NCI-H1436 treated with DMSO at 0.1 percent for 48 hours (cell line): ENCODE results near the gene CWF19L2.
"Not testable (repeated sequence)": the region's sequence is repeated elsewhere in the genome, so short reads cannot be mapped to it uniquely, and the experiment has no call there.

Source experiments
- DNase-seq: peaks from one replicate; lab custom pipeline; 2025; lab: John Stamatoyannopoulos, UW

Gene CWF19L2

GRCh38 chr11:107438148-107438547 lies 19.5 kb downstream of the CWF19L2 start:
- no peak for DNase-seq

- no peak for DNase-seq
Measured at GRCh38 chr11:107430525-107430924, 27.1 kb downstream of the CWF19L2 start.

DNA sequence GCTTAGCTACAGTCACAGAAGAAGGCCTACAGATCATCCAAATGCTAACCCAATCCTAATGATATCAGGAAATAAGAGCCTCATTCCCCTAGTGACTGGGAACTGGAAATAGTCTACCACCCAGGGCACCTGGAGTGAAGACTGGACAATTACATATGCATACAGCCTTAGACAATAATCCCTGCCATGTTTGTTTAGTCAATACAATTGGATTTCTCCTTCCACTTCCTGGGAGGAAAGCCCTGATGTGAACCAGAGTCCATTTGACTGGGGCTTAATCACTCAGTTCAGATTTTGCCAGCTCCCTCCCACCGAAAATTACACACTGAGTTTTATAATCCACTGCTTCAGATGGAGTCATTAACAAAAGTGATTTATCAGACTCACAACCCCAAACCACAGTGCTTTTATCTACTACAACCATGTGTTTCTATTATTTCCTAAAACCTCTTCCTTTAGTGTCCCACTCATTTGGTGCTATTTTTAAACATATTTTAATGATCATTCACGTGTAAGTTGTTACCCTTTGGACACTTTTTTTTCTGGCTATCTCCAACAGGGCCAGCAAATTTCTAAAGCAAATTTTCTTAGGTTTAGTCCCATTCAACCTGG lies 29.9 kb downstream of the CWF19L2 start:
- DNase-seq, result no peak

GRCh38 chr11:107413352-107413751 lies 44.3 kb downstream of the CWF19L2 start:
- no peak for DNase-seq

- no peak for DNase-seq
Measured at GRCh38 chr11:107408762-107409211, 48.8 kb downstream of the CWF19L2 start.

DNA sequence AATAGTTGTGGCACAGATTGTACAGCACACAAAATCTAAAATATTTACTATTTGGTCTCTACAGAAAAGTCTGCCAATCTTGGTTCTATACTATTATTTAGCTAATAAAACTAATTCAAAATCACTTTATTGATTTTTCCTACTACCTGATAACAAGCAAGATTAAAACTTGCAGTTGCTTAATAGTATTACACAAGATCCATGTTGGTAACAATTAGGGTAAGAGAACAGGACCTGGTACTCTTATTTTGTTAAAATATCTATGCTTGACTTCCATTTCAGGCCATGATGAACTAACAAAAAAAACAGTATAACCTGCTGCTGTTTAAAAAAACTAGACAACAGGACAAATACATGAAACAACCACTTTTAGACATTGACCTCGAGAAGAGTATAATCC lies 52.4 kb downstream of the CWF19L2 start:
- DNase-seq, result no peak

DNA sequence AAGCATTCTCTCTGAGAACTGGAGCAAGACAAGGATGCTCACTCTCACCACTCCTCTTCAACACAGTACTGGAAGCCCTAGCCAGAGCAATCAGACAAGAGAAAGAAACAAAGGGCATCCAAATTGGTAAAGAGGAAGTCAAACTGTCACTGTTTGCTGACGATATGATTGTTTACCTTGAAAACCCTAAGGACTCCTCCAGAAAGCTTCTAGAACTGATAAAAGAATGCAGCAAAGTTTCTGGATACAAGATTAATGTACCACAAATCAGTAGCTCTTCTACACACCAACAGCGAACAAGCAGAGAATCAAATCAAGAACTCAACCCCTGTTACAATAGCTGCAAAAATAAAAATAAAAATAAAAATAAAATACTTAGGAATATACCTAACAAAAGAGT lies 56.5 kb downstream of the CWF19L2 start:
- DNase-seq, result not testable (repeated sequence)

DNA sequence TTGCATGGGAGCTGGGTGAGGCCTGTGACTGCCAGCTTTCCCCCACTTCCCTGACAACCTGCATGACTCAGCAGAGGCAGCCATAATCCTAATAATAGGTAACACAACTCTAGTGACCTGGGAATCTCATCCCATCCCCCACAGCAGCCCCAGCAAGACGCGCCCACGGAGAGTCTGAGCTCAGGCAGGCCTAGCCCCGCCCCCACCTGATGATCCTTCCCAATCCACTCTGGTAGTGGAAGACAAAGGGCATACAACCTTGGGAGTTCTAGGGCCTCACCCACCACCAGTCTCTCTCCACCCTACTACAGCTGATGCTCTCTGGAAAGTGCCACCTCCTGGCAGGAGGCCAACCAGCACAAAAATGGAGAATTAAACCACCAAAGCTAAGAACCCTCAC lies 60.3 kb downstream of the CWF19L2 start:
- no peak for DNase-seq

- no peak for DNase-seq
Measured at GRCh38 chr11:107392611-107393010, 65.0 kb downstream of the CWF19L2 start.

DNA sequence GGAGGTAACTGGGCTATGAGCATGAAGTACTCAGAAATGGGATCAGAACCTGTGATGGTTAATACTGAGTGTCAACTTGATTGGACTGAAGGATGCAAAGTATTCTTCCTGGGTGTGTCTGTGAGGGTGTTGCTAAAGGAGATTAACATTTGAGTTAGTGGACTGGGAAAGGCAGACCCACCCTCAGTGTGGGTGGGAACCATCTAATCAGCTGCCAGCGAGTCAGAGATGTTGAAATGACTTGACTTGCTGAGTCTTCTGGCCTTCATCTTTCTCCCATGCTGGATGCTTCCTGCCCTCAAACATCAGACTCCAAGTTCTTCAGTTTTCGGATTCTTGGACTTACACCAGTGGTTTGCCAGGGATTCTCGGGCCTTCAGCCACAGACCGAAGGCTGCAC lies 66.9 kb downstream of the CWF19L2 start:
- DNase-seq, result not testable (repeated sequence)

- no peak for DNase-seq
Measured at GRCh38 chr11:107387666-107388065, 70.0 kb downstream of the CWF19L2 start.

DNA sequence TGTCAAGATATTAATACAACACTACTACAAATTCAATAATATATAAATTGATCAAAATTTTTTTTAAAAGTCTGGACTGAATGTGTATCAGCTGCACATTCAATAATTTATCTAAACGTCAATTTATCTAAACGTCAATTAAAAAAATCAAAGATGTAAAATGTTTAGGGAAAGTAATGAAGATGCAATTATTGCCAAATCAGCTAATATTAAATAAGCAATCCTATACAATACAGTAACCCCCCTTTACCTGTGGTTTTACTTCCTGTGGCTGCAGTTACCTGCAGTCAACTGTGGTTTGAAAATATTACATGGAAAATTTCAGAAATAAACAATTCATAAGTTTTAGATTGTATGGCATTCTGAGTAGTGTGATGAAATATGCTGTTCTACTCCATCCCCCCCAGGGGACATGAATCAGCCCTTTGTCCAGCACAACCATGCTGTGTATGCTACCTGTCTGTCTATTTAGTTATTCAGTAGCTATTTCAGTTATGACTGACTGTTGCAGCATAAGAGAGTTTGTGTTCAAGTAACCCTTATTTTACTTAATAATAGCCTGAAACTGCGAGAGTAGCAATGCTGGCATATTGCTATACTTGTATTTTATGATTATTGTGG lies 72.2 kb downstream of the CWF19L2 start:
- DNase-seq, result no peak

- DNase-seq, result no peak
Measured at GRCh38 chr11:107384144-107384852, 73.3 kb downstream of the CWF19L2 start.

GRCh38 chr11:107372439-107372838 lies 85.2 kb downstream of the CWF19L2 start:
- DNase-seq, result no peak

- no peak for DNase-seq
Measured at GRCh38 chr11:107370390-107370789, 87.2 kb downstream of the CWF19L2 start.

- no peak for DNase-seq
Measured at GRCh38 chr11:107359701-107360100, 97.9 kb downstream of the CWF19L2 start.

- DNase-seq, result no peak
Measured at GRCh38 chr11:107357877-107358276, 99.7 kb downstream of the CWF19L2 start.

DNA sequence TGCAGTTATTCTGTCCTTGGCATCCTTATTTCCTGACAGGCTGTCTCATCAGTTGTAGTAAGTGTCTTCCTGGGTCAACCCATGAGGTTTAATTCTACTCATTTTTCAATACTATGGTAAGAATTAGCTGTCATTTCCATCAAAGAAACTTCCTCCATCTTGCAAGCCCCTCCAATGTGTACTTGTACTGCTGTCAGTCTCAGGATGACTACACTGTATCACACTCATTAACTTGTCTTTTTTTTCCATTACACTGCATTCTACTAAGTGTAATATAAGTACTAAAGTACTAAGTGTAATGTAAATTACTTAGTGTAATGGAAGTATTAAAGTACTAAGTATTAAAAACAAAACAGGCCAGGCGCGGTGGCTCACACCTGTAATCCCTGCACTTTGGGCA lies 102.8 kb downstream of the CWF19L2 start:
- DNase-seq, result no peak

DNA sequence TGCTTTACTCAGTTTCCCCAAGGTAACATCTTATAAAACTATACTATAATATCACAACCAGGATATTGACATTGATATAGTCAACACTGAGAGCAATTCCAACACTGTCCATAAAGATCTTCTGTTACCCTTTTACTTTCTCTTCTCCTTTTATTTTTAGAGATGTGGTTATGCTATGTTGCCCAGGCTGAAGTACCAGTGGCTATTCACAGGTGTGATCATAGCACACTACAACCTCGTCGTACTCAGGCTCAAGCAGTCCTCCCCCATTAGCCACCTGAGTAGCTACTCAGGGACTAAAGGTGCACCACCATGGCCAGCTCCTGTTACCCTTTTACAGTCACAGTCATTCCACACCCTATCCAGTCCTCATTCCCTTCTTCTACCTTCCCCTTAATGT lies 119.7 kb downstream of the CWF19L2 start:
- no peak for DNase-seq

GRCh38 chr11:107331728-107332127 lies 125.9 kb downstream of the CWF19L2 start:
- no peak for DNase-seq

GRCh38 chr11:107329164-107329563 lies 128.5 kb downstream of the CWF19L2 start:
- no peak for DNase-seq

DNA sequence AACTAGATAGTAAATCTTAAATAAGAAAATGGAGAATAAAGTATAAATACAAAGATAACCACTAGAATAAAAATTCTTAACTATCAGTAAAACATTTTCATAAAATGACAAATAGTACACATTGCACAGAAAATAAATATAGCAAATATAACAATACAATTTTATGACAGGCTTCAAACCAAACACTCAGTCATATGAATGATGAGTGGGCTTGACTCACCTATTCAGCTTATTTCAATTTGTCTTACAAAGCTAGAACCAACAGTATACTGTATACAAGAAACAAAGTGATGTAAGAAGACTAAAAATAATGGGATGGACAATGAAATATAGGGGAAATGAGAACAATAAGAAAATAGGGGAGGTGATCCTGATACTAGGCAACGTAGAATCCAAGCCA lies 141.2 kb downstream of the CWF19L2 start:
- DNase-seq, result no peak

DNA sequence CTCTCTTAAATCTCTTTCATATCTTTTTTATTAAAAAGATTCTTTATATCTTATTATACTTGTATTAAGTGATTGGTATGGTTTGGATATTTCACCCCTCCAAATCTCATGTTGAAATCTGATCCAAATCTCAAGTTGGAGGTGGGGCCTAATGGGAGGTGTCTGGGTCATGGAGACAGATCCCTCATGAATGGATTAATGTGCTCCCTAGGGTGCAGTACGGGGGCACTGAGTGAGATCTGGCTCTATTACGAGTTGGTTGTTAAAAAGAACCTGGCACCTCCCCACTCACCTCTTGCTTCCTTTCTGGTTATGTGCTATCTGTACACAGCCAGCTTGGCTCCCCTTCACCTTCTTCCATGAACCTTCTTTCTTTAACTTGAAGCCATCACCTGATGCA lies 149.6 kb downstream of the CWF19L2 start:
- peak; percentile 21 for DNase-seq
